Stimulated activated CD4-positive, alpha-beta T cell treated with anti-CD3 and anti-CD28 coated beads, TNF-alpha, amount 100 ng/mL, for 48 hours (primary cell): ENCODE measurements around the gene PPP1R10.
"Not testable (repeated sequence)": the region's sequence is repeated elsewhere in the genome, so short reads cannot be mapped to it uniquely, and the experiment has no call there.

Source experiments
- DNase-seq, 3 donors: peaks; one replicate each; pipeline ENCODE4 v3.0.0-alpha.2; 2020; ENCODE audit warnings: low read depth in 3 of 3

The PPP1R10 gene

GRCh38 chr6:30616811-30617564 is at the start of gene PPP1R10:
Gene PPP1R10, minus strand, starts transcription at chr6:30617243. Its CDS starts 7,299 bp downstream, at chr6:30609944.
- peak; percentile 96 to 99 (median 97) for DNase-seq

- DNase-seq = peak in 1 of 3 donors; percentile 43
Measured at GRCh38 chr6:30666300-30666699, 49.3 kb upstream of the PPP1R10 start.

- no peak for DNase-seq
Measured at GRCh38 chr6:30664994-30665767, 48.1 kb upstream of the PPP1R10 start.

GRCh38 chr6:30657922-30658321 is 40.9 kb upstream of the PPP1R10 start:
- not testable (repeated sequence) for DNase-seq

- no peak for DNase-seq
Measured at GRCh38 chr6:30657454-30657853, 40.4 kb upstream of the PPP1R10 start.

- no peak for DNase-seq
Measured at GRCh38 chr6:30656513-30656912, 39.5 kb upstream of the PPP1R10 start.

- no peak for DNase-seq
Measured at GRCh38 chr6:30655743-30656094, 38.7 kb upstream of the PPP1R10 start.

GRCh38 chr6:30654798-30655742 is 38.0 kb upstream of the PPP1R10 start:
- DNase-seq = no peak

- no peak for DNase-seq
Measured at GRCh38 chr6:30651143-30651542, 34.1 kb upstream of the PPP1R10 start.

- peak; percentile 63 to 73 (median 70) for DNase-seq
Measured at GRCh38 chr6:30647242-30648116, 30.4 kb upstream of the PPP1R10 start.

GRCh38 chr6:30646450-30647241 is 29.6 kb upstream of the PPP1R10 start, which contains the start of gene C6orf136:
Gene C6orf136, plus strand, starts transcription at chr6:30647133. Its CDS starts 99 bp downstream, at chr6:30647232.
- DNase-seq = peak; percentile 89 to 90 (median 89)

- DNase-seq = no peak
Measured at GRCh38 chr6:30645989-30646388, 28.9 kb upstream of the PPP1R10 start.

- no peak for DNase-seq
Measured at GRCh38 chr6:30644769-30645168, 27.7 kb upstream of the PPP1R10 start.

GRCh38 chr6:30643656-30644055 is 26.6 kb upstream of the PPP1R10 start:
- DNase-seq = no peak

GRCh38 chr6:30641048-30641447 is 24.0 kb upstream of the PPP1R10 start:
- no peak for DNase-seq

GRCh38 chr6:30640481-30640880 is 23.4 kb upstream of the PPP1R10 start:
- DNase-seq = no peak

- no peak for DNase-seq
Measured at GRCh38 chr6:30635834-30636233, 18.8 kb upstream of the PPP1R10 start.

- DNase-seq = peak; percentile 66 to 83 (median 74)
Measured at GRCh38 chr6:30626484-30627366, 9.7 kb upstream of the PPP1R10 start, which contains the start of gene ATAT1. Gene ATAT1, plus strand, starts transcription at chr6:30626874.

- DNase-seq = no peak
Measured at GRCh38 chr6:30625511-30625910, 8.5 kb upstream of the PPP1R10 start.
